Neural cell (in vitro differentiated cells): ENCODE results near the gene BCL11B.

Source experiments
- CTCF ChIP-seq: fragments of 450-650 bp; IDR thresholded peaks from 2 replicates; pipeline ENCODE4 v1.5.1; 2014; ENCODE audit warnings: antibody characterized with exemption, mild to moderate bottlenecking, moderate library complexity; ENCODE audit not compliant: poor library complexity, severe bottlenecking
- EZH2 ChIP-seq: fragments of 200-600, 300-800 bp; shearing (Covaris generic), sonication (generic); IDR thresholded peaks from 2 replicates; pipeline ENCODE4 v1.6.1; 2014; ENCODE audit warnings: antibody characterized with exemption, low read length, borderline replicate concordance, mild to moderate bottlenecking; ENCODE audit not compliant: insufficient read depth, poor library complexity, severe bottlenecking
- MXI1 ChIP-seq: fragments of 450-650 bp; conservative IDR thresholded peaks from 2 replicates; pipeline ENCODE4 v1.6.1; 2014; ENCODE audit warnings: antibody characterized with exemption, mild to moderate bottlenecking; ENCODE audit not compliant: poor library complexity, severe bottlenecking
- POLR2AphosphoS5 ChIP-seq: IDR thresholded peaks from 2 replicates; pipeline ENCODE4 v1.6.1; 2012
- REST ChIP-seq: IDR thresholded peaks from 2 replicates; pipeline ENCODE4 v1.6.1; 2012; ENCODE audit warnings: borderline replicate concordance
- SMC3 ChIP-seq: fragments of 450-650 bp; conservative IDR thresholded peaks from 2 replicates; pipeline ENCODE4 v1.6.1; 2014; ENCODE audit warnings: antibody characterized with exemption, mild to moderate bottlenecking, moderate library complexity; ENCODE audit not compliant: poor library complexity
- TAF1 ChIP-seq: IDR thresholded peaks from 2 replicates; pipeline ENCODE4 v1.6.1; 2012; ENCODE audit warnings: low read depth

- no peak for TF ChIP-seq EZH2
- no peak for TF ChIP-seq POLR2AphosphoS5
- no peak for TF ChIP-seq CTCF
- TF ChIP-seq TAF1, result no peak
- TF ChIP-seq REST, result no peak
- TF ChIP-seq SMC3, result no peak
- TF ChIP-seq MXI1, result no peak
Observed at GRCh38 chr14:99246536-99247097, 25.4 kb downstream of the BCL11B start.
